ENCODE measurements around the gene PIGC. TPM values are rescaled to one million over a fixed set of nuclear protein-coding genes. Genes with fewer than 3 reads are reported as not detected.

The PIGC gene
- total RNA-seq, 1 experiment from 2014 or later, result 16.2 TPM

DNA sequence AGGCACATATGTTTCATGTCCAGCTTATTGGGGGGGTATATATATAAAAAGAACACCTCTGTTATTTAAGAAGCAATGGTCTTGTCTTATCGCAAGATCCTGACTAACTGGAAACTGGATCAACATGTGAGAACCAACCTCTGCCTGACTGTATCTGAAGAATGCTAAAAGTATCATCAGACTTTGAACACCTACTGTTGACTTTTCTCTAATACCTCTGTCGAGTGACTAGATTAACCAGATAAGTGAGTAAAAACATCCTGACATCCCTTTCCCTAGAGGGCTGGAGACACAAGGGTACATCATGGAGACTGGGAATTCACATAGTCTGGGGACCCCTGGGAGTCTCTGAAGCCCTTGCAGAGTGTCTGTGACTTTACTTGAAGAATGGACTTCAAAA lies 26.3 kb upstream of the PIGC start:
- TF ChIP-seq, protein P1, sequence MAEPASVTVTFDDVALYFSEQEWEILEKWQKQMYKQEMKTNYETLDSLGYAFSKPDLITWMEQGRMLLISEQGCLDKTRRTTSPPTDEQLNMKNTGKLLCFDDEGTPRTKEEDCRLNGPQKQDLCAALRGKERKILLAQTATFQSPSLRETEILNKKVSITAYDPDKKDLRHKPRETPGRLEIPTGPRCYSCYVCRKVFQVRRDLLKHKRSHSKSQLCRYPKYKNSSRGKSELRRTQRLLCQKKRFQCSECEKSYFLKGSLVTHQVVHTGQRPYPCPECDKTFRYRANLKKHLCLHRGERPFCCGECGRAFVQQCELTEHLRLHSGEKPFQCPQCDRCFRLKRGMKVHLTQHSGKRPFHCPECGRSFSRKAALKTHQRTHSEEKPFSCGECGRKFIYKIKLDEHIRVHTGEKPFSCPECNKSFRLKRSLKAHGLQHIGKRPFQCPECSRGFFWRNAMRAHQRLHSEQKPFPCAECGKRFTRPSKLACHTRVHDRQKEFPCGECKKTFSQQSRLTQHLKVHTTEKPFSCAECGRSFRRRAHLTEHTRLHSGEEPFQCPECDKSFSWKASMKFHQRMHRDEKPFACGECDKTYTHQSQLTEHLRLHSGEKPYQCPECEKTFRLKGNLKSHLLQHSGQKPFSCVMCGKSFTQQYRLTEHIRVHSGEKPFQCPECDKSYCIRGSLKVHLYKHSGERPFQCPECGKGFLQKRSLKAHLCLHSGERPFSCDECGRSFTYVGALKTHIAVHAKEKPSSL (CRISPR knock-in tag; conservative IDR thresholded peaks at IDR 0.05), result no peak
- TF ChIP-seq, protein P2, sequence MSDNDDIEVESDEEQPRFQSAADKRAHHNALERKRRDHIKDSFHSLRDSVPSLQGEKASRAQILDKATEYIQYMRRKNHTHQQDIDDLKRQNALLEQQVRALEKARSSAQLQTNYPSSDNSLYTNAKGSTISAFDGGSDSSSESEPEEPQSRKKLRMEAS (CRISPR knock-in tag; IDR thresholded peaks at IDR 0.05), result no peak
- TF ChIP-seq, protein P3, sequence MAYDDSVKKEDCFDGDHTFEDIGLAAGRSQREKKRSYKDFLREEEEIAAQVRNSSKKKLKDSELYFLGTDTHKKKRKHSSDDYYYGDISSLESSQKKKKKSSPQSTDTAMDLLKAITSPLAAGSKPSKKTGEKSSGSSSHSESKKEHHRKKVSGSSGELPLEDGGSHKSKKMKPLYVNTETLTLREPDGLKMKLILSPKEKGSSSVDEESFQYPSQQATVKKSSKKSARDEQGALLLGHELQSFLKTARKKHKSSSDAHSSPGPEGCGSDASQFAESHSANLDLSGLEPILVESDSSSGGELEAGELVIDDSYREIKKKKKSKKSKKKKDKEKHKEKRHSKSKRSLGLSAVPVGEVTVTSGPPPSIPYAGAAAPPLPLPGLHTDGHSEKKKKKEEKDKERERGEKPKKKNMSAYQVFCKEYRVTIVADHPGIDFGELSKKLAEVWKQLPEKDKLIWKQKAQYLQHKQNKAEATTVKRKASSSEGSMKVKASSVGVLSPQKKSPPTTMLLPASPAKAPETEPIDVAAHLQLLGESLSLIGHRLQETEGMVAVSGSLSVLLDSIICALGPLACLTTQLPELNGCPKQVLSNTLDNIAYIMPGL (CRISPR knock-in tag; IDR thresholded peaks at IDR 0.05), result no peak
- TF ChIP-seq NR2C2 (CRISPR knock-in tag; IDR thresholded peaks at IDR 0.05) (no peak), ZBTB21 (CRISPR knock-in tag; IDR thresholded peaks at IDR 0.05; ENCODE audit: borderline replicate concordance) (no peak), SMAD3 (CRISPR knock-in tag; IDR thresholded peaks at IDR 0.05; ENCODE audit: borderline replicate concordance) (no peak), SOX15 (CRISPR knock-in tag; IDR thresholded peaks at IDR 0.05) (no peak), FOXP1 (CRISPR knock-in tag; IDR thresholded peaks at IDR 0.05; ENCODE audit: borderline replicate concordance) (no peak), HMGA2 (CRISPR knock-in tag; IDR thresholded peaks at IDR 0.05) (no peak)
- TF ChIP-seq, protein P4, sequence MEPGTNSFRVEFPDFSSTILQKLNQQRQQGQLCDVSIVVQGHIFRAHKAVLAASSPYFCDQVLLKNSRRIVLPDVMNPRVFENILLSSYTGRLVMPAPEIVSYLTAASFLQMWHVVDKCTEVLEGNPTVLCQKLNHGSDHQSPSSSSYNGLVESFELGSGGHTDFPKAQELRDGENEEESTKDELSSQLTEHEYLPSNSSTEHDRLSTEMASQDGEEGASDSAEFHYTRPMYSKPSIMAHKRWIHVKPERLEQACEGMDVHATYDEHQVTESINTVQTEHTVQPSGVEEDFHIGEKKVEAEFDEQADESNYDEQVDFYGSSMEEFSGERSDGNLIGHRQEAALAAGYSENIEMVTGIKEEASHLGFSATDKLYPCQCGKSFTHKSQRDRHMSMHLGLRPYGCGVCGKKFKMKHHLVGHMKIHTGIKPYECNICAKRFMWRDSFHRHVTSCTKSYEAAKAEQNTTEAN (CRISPR knock-in tag; IDR thresholded peaks at IDR 0.05), result no peak
- TF ChIP-seq, protein P5, sequence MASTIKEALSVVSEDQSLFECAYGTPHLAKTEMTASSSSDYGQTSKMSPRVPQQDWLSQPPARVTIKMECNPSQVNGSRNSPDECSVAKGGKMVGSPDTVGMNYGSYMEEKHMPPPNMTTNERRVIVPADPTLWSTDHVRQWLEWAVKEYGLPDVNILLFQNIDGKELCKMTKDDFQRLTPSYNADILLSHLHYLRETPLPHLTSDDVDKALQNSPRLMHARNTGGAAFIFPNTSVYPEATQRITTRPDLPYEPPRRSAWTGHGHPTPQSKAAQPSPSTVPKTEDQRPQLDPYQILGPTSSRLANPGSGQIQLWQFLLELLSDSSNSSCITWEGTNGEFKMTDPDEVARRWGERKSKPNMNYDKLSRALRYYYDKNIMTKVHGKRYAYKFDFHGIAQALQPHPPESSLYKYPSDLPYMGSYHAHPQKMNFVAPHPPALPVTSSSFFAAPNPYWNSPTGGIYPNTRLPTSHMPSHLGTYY (CRISPR knock-in tag; IDR thresholded peaks at IDR 0.05), result no peak
- TF ChIP-seq, protein P6, sequence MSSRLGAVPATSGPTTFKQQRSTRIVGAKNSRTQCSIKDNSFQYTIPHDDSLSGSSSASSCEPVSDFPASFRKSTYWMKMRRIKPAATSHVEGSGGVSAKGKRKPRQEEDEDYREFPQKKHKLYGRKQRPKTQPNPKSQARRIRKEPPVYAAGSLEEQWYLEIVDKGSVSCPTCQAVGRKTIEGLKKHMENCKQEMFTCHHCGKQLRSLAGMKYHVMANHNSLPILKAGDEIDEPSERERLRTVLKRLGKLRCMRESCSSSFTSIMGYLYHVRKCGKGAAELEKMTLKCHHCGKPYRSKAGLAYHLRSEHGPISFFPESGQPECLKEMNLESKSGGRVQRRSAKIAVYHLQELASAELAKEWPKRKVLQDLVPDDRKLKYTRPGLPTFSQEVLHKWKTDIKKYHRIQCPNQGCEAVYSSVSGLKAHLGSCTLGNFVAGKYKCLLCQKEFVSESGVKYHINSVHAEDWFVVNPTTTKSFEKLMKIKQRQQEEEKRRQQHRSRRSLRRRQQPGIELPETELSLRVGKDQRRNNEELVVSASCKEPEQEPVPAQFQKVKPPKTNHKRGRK (CRISPR knock-in tag; IDR thresholded peaks at IDR 0.05; ENCODE audit: borderline replicate concordance), result no peak
- TF ChIP-seq, protein P7, sequence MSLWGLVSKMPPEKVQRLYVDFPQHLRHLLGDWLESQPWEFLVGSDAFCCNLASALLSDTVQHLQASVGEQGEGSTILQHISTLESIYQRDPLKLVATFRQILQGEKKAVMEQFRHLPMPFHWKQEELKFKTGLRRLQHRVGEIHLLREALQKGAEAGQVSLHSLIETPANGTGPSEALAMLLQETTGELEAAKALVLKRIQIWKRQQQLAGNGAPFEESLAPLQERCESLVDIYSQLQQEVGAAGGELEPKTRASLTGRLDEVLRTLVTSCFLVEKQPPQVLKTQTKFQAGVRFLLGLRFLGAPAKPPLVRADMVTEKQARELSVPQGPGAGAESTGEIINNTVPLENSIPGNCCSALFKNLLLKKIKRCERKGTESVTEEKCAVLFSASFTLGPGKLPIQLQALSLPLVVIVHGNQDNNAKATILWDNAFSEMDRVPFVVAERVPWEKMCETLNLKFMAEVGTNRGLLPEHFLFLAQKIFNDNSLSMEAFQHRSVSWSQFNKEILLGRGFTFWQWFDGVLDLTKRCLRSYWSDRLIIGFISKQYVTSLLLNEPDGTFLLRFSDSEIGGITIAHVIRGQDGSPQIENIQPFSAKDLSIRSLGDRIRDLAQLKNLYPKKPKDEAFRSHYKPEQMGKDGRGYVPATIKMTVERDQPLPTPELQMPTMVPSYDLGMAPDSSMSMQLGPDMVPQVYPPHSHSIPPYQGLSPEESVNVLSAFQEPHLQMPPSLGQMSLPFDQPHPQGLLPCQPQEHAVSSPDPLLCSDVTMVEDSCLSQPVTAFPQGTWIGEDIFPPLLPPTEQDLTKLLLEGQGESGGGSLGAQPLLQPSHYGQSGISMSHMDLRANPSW (CRISPR knock-in tag; conservative IDR thresholded peaks at IDR 0.05; ENCODE audit: low read depth), result no peak
- TF ChIP-seq, protein P8, sequence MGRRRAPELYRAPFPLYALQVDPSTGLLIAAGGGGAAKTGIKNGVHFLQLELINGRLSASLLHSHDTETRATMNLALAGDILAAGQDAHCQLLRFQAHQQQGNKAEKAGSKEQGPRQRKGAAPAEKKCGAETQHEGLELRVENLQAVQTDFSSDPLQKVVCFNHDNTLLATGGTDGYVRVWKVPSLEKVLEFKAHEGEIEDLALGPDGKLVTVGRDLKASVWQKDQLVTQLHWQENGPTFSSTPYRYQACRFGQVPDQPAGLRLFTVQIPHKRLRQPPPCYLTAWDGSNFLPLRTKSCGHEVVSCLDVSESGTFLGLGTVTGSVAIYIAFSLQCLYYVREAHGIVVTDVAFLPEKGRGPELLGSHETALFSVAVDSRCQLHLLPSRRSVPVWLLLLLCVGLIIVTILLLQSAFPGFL (CRISPR knock-in tag; IDR thresholded peaks at IDR 0.05; ENCODE audit: borderline replicate concordance), result no peak
- TF ChIP-seq, protein P9, sequence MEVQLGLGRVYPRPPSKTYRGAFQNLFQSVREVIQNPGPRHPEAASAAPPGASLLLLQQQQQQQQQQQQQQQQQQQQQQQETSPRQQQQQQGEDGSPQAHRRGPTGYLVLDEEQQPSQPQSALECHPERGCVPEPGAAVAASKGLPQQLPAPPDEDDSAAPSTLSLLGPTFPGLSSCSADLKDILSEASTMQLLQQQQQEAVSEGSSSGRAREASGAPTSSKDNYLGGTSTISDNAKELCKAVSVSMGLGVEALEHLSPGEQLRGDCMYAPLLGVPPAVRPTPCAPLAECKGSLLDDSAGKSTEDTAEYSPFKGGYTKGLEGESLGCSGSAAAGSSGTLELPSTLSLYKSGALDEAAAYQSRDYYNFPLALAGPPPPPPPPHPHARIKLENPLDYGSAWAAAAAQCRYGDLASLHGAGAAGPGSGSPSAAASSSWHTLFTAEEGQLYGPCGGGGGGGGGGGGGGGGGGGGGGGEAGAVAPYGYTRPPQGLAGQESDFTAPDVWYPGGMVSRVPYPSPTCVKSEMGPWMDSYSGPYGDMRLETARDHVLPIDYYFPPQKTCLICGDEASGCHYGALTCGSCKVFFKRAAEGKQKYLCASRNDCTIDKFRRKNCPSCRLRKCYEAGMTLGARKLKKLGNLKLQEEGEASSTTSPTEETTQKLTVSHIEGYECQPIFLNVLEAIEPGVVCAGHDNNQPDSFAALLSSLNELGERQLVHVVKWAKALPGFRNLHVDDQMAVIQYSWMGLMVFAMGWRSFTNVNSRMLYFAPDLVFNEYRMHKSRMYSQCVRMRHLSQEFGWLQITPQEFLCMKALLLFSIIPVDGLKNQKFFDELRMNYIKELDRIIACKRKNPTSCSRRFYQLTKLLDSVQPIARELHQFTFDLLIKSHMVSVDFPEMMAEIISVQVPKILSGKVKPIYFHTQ (CRISPR knock-in tag; IDR thresholded peaks at IDR 0.05), result no peak
- ChIA-PET CTCF (no interaction called here), POLR2A (no interaction called here)
- no peaks in the 10 kb centered on the region for H3K27me3 Mint-ChIP-seq (ENCODE audit: low read depth)
- H3K4me1 Mint-ChIP-seq, result no peaks in the 10 kb centered on the region
- H3K9me3 Mint-ChIP-seq, result no peaks in the 10 kb centered on the region
- H3K4me3 Mint-ChIP-seq, result no peak overlapping the region
- ATAC-seq (no peak), DNase-seq (ENCODE audit: low spot score) (no peak)
- H3K36me3 Mint-ChIP-seq, result no peaks in the 10 kb centered on the region
- H3K27ac Mint-ChIP-seq, result no peak overlapping the region
